ENCODE measurements around the gene PLCB4.

Gene PLCB4

DNA sequence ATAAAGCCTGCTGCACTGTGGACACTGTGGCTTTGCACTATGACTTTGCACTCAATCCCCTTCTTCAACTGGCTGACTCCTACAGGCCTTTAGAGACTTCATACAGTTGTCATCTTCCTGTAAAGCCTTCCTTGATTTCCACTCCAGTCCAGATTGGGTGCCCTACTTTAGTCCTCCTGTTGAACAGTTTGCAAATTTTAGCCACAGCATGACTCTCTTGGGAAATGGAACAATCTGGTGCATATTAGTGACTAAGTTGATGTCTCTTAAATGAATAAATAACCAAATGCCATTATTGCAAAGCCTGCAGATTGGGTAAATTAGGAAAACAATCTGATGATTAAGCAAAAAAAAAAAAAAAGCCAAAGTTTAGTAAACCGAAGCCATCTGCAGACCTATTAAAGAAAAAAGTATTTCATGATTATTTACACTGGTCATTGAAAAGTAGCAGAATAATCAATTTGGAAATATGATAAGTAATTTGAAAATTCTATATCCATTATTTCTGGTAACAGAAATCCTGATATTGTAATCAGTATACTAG is 12.6 kb downstream of the PLCB4 start:
- Histone ChIP-seq H3K27ac (replicated peaks) (no peak overlapping the region), H3K4me3 (replicated peaks; ENCODE audit: insufficient read depth, low read length) (no peak overlapping the region), H3K27me3 (ENCODE audit: insufficient read depth, poor library complexity, severe bottlenecking) (no peaks in the 10 kb centered on the region)
- DNase-seq (ENCODE audit: low read depth in 1 of 2, low spot score in 1 of 2) = no peak
- TF ChIP-seq GABPA (IDR thresholded peaks at IDR 0.05; ENCODE audit: low read depth) (no peak), SPI1 (IDR thresholded peaks at IDR 0.05; ENCODE audit: borderline replicate concordance, low read depth) (no peak), POLR2AphosphoS5 (IDR thresholded peaks at IDR 0.05; ENCODE audit: low read depth) (no peak)
- TF ChIP-seq, protein P1, sequence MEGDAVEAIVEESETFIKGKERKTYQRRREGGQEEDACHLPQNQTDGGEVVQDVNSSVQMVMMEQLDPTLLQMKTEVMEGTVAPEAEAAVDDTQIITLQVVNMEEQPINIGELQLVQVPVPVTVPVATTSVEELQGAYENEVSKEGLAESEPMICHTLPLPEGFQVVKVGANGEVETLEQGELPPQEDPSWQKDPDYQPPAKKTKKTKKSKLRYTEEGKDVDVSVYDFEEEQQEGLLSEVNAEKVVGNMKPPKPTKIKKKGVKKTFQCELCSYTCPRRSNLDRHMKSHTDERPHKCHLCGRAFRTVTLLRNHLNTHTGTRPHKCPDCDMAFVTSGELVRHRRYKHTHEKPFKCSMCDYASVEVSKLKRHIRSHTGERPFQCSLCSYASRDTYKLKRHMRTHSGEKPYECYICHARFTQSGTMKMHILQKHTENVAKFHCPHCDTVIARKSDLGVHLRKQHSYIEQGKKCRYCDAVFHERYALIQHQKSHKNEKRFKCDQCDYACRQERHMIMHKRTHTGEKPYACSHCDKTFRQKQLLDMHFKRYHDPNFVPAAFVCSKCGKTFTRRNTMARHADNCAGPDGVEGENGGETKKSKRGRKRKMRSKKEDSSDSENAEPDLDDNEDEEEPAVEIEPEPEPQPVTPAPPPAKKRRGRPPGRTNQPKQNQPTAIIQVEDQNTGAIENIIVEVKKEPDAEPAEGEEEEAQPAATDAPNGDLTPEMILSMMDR (IDR thresholded peaks at IDR 0.05; ENCODE audit: insufficient read depth, low read length) = no peak
- TF ChIP-seq, protein P2, sequence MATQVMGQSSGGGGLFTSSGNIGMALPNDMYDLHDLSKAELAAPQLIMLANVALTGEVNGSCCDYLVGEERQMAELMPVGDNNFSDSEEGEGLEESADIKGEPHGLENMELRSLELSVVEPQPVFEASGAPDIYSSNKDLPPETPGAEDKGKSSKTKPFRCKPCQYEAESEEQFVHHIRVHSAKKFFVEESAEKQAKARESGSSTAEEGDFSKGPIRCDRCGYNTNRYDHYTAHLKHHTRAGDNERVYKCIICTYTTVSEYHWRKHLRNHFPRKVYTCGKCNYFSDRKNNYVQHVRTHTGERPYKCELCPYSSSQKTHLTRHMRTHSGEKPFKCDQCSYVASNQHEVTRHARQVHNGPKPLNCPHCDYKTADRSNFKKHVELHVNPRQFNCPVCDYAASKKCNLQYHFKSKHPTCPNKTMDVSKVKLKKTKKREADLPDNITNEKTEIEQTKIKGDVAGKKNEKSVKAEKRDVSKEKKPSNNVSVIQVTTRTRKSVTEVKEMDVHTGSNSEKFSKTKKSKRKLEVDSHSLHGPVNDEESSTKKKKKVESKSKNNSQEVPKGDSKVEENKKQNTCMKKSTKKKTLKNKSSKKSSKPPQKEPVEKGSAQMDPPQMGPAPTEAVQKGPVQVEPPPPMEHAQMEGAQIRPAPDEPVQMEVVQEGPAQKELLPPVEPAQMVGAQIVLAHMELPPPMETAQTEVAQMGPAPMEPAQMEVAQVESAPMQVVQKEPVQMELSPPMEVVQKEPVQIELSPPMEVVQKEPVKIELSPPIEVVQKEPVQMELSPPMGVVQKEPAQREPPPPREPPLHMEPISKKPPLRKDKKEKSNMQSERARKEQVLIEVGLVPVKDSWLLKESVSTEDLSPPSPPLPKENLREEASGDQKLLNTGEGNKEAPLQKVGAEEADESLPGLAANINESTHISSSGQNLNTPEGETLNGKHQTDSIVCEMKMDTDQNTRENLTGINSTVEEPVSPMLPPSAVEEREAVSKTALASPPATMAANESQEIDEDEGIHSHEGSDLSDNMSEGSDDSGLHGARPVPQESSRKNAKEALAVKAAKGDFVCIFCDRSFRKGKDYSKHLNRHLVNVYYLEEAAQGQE (IDR thresholded peaks at IDR 0.05; ENCODE audit: insufficient replicate concordance, low read depth) = no peak

DNA sequence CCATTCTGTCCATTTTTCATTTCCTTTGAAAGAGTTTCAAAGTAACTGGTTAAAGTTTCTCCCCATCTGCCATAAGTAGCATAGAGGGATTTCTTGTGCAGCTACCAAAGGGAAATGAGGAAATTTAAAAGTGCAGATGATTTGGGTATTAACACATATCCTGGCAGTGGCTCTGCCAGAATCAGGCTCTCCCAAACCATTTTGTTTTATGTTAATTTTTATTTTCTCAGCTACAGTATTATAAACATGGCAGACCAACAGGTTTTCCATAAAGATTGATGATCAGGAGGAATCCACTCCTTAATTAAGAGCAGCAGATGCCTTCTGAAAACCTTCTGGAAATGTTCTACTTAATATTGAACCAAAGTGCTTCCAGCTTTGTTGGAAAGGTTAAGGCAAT is 13.9 kb downstream of the PLCB4 start:
- DNase-seq (ENCODE audit: low read depth in 1 of 2, low spot score in 1 of 2) = no peak
- H3K27ac ChIP-seq (replicated peaks) = no peak overlapping the region
- no peaks in the 10 kb centered on the region for H3K27me3 ChIP-seq (ENCODE audit: insufficient read depth, poor library complexity, severe bottlenecking)
- no peak for TF ChIP-seq GABPA (IDR thresholded peaks at IDR 0.05; ENCODE audit: low read depth)
- TF ChIP-seq SPI1 (IDR thresholded peaks at IDR 0.05; ENCODE audit: borderline replicate concordance, low read depth) = no peak
- no peak for TF ChIP-seq POLR2AphosphoS5 (IDR thresholded peaks at IDR 0.05; ENCODE audit: low read depth)
- H3K4me3 ChIP-seq (replicated peaks; ENCODE audit: insufficient read depth, low read length) = no peak overlapping the region

DNA sequence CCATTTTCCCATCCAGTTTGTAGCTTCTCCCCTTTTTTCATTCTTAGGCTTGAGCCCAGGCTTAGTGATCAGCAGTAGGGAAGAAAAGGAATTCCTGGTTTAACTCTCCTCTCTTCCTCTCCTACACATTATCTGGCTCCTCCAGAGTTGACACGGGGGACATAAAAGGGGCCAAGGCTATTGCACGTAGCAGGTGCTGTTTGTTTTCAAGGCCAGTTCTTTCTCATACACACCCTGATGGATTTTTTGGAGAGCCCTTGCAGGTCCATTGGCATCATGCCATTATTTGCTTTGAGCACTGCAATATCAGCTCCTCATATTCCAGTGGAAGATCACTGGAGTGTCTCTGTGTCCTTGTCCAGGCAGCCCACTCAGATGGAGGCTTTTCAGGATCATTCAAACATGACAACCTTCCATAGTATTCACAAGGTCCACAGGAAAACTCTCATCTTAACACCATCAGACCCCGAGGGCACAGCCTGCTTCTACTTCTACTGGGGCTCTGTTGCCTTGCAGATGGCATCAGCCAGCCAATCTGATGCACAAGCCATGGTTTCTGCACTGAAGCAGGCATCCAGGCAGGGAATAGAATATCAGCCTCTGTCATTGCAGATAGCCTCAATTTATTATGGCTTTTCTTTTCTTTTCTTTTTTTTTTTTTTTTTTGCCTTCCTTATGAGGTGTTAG is 18.8 kb downstream of the PLCB4 start:
- H3K4me3 ChIP-seq (replicated peaks; ENCODE audit: insufficient read depth, low read length) = no peak overlapping the region
- no peak overlapping the region for H3K27ac ChIP-seq (replicated peaks)
- TF ChIP-seq, protein P1 (IDR thresholded peaks at IDR 0.05; ENCODE audit: insufficient read depth, low read length) = no peak
- TF ChIP-seq POLR2AphosphoS5 (IDR thresholded peaks at IDR 0.05; ENCODE audit: low read depth) (no peak), GABPA (IDR thresholded peaks at IDR 0.05; ENCODE audit: low read depth) (no peak), SPI1 (IDR thresholded peaks at IDR 0.05; ENCODE audit: borderline replicate concordance, low read depth) (no peak)
- TF ChIP-seq, protein P2 (IDR thresholded peaks at IDR 0.05; ENCODE audit: insufficient replicate concordance, low read depth) = no peak
- H3K27me3 ChIP-seq (ENCODE audit: insufficient read depth, poor library complexity, severe bottlenecking) = no peaks in the 10 kb centered on the region
- no peak for DNase-seq (ENCODE audit: low read depth in 1 of 2, low spot score in 1 of 2)

DNA sequence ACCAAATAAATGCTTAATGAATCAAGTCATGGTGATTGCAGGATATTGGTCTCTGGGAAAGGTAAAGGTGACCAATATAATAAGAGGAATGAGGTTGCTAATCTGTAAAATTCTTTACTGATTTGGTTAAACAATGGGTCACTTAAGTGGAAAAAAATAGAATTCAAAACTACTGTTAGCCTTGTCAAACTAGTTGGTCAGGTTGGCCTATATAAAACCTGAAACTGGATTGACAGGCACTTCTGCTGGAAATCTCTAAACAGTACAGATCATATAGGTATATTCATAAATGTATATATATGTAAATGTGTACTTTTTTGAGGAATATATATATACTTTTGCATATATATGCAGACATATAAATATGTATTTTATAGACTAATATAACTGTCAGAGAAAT is 19.7 kb downstream of the PLCB4 start:
- Histone ChIP-seq H3K27me3 (ENCODE audit: insufficient read depth, poor library complexity, severe bottlenecking) (no peaks in the 10 kb centered on the region), H3K4me3 (replicated peaks; ENCODE audit: insufficient read depth, low read length) (no peak overlapping the region), H3K27ac (replicated peaks) (no peak overlapping the region)
- TF ChIP-seq, protein P2 (IDR thresholded peaks at IDR 0.05; ENCODE audit: insufficient replicate concordance, low read depth) = no peak
- TF ChIP-seq, protein P1 (IDR thresholded peaks at IDR 0.05; ENCODE audit: insufficient read depth, low read length) = no peak
- no peak for TF ChIP-seq SPI1 (IDR thresholded peaks at IDR 0.05; ENCODE audit: borderline replicate concordance, low read depth)
- DNase-seq (ENCODE audit: low read depth in 1 of 2, low spot score in 1 of 2) = no peak
